Activated CD8-positive, alpha-beta memory T cell treated with anti-CD3 and anti-CD28 coated beads, Interleukin-2, amount 50 U/mL, for 1 hour (primary cell): Measurements from ENCODE around the gene SEC14L1.
"Not testable (repeated sequence)": the region's sequence is repeated elsewhere in the genome, so short reads cannot be mapped to it uniquely, and the experiment has no call there.

Experiments used
- DNase-seq: peaks from one replicate; pipeline ENCODE4 v3.0.0-alpha.2; 2020; ENCODE audit errors: extremely low read depth

Gene SEC14L1

DNA sequence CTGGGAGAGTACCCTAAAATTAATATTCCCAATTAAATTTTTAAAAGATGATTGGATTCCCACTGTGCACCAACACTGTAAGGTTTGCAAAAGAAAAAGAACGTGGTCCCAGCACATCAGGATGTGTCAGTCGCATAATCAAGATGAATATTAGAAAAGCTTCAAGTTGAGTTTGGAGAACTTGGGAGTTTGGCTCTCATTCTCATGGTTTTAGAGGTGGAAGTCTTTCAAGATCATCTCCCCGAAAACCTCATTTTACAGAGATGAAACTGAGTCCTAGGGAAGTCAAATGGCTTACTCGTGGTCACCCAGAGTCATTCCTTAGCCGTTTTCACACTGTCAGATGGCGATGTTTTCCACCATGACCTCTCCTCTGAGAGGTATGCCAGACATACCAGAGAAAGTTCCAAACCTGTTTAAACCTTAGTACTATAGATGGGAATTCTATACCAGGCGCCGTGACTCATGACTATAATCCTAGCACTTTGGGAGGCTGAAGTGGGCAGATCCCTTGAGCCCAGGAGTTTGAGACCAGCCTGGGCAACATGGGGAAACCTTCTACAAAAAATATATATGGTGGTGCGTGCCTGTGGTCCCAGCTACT lies 1.2 kb downstream of the SEC14L1 start:
- no peak for DNase-seq

DNA sequence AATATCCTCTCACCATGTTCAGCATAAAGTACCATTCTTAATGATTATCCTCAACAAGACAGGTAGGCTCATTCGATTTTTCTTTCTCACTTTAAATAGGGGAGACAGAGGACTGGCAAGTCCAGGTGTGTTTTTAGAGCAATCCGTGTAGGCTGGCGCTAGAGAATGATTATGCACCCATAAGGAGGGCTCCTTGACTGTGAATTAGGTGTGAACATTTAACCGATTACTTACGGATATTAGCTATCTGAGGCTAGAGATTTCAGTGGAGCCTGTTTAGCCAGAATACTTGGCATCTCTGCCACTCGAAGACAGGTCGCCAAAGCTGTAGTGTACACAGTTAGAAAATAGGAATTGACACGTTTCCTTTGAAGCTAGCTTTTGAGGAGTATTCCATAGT lies 1.9 kb downstream of the SEC14L1 start:
- no peak for DNase-seq

DNA sequence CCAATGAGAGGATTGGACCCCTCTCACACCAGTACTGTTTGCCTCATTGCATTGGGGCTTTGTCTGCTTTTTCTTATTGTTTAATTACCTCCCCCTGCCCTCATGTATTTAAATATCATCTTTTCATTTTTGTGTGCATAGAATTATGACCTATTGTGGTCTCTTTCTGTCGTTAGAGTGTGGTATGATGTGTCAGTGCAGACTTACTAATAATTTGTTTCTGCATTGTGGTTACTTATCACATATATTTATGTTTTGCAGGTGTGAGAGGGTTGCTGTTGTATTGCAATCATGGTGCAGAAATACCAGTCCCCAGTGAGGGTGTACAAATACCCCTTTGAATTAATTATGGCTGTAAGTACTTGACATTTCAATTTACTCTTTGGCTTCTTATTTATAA lies 2.5 kb downstream of the SEC14L1 start:
- no peak for DNase-seq

DNA sequence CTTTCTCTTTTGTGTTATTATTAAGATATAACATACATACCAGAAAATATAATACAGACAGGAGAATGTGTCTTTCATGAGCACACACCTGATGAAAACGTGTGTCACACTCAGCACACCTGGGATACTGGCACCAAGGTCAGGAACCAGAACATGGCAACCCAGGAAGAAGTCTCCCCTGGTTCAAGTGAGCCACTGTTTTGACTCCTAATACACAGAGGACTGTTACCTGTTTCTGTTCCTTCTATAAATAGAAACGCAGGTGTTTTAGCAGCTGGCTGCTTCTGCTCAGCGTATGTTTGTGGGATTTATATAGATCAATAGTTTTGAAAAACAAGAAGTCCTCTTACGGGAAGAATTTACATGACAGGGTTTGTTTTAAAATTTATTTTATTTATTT lies 3.5 kb downstream of the SEC14L1 start:
- no peak for DNase-seq

DNA sequence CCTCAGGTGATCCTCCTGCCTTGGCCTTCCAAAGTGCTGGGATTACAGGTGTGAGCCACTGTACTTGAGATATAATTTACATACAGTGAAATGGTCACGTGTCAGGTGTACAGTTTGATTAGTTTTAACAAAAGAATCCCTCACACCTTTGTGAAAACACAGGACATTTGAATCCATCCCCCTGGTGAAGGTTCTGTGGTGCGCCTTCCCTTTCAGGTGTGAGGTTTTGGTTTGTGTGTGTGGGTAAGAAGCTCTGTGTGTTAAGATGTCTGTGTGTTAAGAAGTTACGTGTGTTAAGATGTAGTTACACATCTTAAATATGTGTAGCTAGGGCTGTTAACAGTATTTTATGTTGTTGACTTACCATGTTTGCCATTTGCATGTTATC lies 4.4 kb downstream of the SEC14L1 start:
- no peak for DNase-seq

DNA sequence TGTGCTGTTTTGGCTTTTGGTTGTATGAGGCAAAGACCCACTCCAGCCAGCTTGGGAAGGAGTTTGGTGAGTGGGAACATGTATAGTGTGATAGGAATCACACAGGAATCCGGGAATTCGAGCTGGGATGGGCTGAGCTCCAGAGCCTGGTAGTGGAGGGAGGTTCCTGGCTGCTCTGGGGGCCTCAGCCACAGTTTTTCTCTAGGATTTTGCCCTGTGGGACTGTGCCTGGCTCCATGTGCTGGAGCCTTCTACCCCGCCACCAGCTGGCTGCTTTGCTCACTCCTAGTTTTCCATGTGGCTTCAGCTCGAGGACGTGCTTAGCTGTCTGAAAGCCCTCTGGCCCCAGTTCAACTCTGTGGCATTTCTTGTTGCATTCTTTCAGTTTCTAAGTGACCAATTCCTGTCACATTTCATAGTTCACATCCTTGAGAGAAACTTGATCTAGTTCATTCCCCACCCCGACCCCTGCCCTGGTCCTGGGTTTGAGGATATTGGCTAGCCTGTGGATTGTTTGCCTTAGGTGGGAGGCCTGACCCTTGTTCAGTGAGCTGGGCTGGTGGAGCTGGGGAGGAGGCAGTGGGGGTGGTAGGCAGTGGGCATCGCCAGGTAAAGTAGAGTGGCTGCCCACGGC lies 5.0 kb downstream of the SEC14L1 start:
- no peak for DNase-seq

DNA sequence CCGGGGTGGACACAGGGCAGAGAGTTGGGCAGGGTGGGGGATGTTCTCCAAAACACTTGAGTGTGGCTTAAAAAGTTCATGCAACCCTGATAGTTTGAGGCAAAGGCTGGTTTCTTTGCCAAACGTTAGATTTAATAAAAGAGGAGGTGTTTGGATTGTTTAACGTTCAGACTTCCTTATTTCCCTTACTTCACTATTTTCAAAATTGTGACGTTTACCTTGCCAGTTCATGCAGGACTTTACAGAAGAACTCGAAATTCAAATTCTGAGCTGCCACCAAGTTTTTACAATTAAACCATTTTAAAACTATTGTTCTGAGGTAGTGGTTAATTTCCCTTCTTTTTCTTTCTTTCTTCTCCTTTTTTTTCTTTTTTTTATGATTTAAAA lies 5.5 kb downstream of the SEC14L1 start:
- no peak for DNase-seq

DNA sequence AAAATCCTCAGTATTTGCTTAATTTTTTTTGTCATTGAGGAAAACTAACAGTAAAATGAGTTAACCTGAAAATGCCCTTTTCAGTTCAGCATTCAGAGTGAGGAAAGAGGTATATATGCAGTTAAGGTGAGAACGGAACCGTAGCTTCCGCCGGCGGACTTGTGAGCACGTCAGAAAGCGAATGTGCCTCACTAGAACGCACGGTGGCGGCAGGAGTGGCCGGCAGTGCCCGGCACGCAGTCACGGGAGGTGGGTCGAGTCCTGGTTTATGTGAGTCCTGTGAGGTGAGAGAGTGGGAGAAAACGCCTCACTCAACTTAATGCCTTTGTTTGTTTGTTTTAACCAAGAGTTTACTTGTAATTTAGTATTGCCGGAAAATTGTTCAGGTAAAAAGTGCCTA lies 6.1 kb downstream of the SEC14L1 start:
- no peak for DNase-seq

DNA sequence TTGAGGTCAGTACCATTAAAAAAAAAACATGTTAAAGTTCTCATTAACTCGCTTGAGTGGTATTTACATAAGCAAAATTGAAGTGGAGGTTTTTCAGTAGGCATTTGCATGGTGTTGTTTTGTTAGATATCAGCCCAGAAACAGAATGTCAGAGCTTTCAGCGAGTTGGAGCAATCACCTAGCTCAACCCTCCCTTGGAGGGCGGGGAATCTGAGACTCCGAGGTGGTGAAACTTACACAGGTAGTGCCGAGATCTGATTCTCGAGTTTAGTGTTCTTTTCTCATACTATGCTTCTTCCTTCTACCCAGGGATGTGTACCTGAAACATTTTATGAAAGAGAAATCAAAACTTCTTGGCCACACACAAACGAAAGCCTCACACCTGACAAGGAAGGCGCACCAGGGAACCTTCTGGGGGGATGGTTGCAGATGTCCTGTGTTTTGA lies 6.6 kb downstream of the SEC14L1 start:
- no peak for DNase-seq

DNA sequence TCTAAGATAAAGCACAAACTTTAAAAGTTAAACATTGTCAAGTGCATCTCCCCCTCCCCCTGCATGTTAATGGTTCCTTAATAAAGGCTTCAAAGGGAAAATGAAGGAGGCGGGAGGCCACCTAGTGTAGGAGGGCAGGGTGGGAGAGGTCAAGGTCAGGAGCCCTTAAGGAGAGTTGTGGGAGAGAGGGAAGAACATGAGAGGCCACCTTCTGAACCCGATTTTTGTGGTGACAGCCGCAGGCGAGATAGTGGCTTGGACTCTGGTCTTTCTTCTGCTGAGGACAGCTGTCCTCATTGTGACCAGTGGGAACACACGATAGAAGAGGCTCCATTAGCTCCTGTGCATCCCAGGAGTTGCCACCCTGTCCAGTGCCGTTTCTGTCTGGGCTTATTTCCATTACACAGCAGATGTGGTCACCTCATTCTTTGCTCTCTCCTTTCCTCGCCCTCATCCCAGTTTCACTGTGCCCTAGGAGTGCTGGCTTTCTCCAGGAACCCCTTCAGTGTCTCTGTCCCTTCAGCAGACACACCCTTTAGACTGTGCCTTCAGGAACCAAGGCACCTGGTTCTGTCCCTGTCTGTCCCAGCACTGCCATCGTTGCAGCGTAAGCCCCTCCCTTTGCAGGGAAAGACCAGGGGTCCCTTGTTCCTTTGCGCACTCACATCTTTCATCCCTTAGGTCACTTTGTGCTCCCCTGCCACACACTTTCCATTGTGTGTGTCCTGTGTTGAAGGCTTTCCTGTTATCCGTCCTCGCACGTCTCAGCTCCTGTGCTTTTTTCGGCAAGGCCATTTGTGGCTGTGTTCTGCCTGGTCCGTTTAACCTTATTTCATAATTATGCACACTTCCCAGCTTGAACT lies 7.5 kb downstream of the SEC14L1 start:
- no peak for DNase-seq

DNA sequence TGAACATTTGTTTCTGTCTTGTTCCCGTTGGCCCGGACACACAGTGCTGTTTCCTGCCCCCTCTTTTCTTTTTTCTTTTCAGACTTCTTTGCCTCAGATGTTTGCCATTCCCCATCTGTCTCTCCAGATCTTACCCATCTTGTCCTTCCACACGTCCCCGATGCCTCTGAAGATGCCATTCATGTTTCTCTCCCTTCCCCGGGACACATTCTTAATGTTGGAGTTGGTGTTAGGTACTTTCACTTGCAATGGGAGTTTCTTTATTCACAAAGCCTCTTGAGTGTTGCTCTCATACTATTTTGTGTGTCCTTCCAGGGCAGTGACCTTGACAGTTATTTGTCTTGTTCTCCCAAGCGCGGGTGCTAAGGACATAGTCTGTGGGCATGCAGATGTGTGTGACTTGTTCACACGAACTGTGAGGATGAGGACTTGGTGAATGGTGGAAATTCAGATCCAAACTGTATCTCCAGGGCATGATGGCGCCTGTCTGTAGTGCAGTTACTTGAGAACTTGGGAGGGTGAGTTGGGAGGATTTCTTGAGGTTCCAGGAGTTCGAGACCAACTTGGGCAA lies 8.3 kb downstream of the SEC14L1 start:
- DNase-seq, result no peak

DNA sequence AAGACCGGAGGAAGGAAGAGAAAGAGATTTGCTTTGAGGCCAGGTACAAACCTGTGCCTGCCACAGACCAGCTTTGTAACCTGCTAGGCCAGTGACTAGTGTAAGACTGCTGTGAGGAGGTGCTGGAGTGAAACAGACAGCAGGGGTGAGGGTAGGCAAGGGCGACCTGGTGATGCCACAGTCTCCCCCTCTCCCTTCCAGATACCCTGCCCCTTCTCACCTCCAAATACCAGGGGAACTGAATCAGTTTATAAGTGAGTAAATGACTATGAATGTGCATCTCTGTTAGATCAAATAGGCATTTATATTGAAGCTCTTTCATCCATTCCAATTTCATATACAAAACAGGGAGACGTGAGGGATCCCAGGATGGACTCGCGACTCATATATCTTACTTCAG lies 9.4 kb downstream of the SEC14L1 start:
- DNase-seq, result no peak

DNA sequence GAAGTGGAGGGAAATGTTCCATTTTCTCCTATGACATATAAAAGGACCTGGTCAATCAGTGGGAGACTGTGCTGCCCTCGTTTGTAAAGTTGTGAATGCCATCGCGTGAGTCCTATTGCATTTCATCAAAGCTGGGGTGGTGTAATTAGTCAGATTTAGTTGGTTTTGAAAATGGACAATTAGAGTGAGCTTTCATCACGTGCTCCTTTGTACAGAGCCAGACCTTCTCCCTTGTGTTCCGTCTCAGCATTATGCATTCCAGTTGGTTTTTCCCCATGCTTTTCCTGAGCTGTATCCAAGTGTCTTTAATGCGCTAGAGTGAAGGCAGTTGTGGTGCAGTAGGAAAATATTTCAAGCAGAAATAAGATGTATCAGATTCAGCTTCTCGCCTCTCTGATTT lies 10.4 kb downstream of the SEC14L1 start:
- no peak for DNase-seq

DNA sequence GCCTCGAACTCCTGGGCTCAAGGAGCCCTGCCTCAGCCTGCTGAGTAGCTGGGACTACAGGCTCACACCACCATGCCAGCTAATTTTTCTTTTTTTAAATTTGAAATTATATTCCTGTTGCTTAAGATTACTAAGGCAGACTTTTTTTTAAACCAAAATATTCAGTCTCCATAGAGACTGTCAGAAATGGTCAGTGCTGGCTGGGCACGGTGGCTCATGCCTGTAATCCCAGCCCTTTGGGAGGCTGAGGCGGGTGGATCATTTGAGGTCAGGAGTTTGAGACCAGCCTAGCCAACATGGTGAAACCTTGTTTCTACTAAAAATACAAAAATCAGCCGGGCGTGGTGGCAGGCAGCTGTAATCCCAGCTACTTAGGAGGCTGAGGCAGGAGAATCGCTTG lies 11.3 kb downstream of the SEC14L1 start:
- not testable (repeated sequence) for DNase-seq

DNA sequence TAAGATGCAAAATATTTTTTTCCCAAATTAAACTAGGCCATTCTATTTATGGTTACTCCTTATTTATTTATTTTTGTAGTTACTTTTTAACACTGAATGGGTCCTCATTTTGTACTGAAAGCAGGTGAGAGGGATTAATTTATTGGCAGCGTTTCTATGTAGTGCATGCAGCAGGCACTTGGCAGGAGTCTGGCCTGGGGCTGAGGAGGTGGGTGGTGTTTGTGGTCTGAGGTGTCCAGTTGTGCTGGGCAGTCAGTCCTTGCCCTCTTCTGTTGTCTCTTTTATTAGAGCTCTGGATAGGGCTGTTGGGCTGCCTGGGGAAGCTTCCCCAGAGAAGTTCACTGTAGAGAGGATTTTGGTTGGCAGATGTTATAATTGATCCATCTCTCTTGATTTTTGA lies 12.7 kb downstream of the SEC14L1 start:
- no peak for DNase-seq

DNA sequence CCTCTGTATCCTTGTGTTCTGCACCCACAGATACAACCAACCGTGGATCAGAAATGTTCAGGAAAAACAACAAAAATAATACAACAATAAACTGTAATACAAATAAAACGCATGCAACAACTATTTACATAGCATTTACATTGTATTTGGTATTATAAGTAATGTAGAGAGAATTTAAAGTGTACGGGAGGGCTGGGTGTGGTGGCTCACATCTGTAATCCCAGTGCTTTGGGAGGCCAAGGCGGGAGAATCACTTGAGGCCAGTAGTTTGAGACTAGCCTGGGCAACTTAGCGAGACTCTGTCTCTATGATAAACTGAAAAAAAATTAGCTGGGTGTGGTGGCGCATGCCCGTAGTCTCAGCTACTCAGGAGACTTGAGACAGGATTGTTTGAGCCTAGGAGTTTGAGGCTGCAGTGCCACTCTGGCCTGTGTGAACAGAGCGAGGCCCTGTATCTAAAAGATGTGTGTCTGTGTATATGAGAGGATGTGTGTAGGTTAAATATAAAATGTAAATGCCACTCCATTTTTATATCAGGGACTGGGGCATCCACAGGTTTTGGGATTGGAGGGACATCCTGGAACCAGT lies 13.3 kb downstream of the SEC14L1 start:
- no peak for DNase-seq

DNA sequence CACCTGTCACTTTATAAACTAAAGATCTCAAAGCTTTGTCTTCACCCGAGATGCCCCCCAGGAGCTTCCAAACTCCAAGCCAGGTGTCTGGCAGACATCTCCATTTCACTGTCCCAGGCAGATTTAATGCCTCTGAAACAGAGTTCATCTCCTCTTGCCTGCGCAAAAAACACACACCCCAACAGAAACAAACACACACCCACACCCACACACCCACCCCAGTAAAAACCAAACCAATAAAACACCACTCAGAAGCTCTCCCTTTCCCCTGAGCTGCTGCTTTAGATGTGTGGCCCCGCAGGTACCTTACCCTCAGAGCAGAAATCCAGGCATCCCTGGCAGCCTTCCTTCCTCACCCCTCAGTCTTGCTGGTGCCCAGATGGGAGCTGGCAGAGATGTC lies 14.4 kb downstream of the SEC14L1 start:
- DNase-seq, result no peak

DNA sequence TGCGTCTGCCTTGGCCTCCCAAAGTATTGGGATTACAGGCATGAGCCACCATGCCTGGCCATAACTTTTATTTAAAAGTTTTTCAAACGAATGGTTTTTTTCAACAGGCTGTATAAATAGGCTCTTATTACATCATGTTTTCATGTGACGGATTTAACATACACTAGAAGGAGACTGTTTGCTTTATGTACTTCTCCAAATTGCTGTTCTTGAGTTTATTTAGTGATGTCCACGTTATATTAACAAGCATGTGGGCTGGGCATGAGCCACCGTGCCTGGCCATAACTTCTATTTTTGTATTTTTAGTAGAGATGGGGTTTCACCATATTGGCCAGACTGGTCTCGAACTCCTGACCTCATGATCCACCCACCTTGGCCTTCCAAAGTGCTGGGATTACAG lies 17.0 kb downstream of the SEC14L1 start:
- DNase-seq, result not testable (repeated sequence)

DNA sequence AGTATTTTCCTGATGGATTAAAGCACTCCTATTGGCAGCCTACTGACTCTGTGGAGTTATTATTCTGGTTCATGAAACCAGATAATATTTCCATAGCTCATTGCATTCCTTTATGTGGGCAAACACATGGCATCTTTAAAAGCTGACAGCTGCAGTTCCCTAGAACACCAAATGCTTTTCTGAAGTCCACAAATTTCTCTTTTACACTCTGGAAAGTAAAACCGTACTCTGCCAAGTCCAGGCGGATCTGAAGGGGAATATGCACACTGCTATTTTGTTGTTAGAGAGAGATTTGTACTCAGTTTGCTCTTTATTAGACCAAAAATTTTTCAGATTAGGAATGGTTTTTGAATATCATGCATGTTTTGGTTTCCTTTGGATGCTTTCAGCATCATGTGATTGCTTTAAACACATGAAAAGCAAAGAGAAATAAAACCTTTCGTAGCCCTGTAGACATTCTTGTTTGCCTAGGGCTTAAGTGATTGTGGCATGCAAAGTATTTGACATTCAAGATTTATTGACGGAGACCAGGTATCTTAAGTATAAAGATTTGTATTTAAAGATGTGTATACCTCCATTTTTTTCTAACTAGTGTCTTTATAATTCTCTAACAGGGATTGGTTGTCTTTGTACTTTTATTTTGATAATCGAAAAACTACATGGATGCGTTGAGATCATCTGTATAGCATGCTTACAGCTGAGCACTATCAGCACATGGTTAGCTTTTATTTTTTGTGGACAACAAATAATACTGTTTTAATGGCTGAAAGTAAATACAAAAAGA lies 19.5 kb downstream of the SEC14L1 start:
- no peak for DNase-seq

DNA sequence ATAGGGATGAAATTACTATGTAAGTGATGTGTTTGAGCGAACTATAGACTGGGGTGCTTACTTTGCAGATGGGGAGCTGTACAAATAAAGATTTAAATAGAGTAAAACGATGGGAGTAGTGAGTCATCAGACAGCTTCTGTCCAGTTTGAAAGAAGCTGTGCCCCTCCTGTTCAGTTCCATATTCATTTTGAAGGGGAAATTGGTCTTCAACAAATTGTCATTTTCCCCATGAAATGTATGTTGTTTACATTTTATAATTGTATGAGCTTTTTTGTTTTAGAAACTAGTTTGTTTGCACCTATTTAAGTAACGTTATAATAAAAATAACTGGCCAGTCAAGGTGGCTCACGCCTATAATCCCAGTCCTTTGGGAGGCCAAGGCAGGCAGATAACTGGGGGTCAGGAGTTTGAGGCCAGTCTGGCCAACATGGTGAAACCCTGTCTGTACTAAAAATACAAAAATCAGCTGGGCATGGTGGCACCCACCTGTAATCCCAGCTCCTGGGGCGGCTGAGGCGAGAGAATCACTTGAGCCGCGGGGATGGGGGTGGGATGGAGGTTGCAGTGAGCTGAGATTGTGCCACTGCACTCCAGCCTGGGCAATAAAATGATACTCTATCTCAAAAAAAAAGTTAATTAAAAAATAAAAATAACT lies 20.2 kb downstream of the SEC14L1 start:
- DNase-seq, result no peak

DNA sequence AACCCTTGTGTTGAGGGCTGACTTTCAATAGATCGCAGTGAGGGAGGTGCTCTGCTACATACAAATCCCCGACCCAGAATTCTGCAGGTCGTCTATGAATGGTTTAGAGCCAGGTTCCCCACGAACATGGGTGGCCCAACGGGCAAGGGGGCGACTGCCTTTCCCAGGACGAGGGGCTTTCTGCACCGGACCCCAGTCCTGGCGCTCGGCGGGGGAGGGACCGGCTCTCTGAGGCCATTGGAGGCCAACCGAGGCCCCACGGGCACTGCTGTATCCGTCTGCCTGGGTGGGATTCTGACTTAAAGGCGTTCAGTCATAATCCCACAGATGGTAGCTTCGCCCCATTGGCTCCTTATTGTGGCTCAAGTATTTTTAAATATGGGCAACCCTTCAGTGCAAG lies 21.2 kb downstream of the SEC14L1 start:
- no peak for DNase-seq
